K562 (cell line): ENCODE results near the gene COL6A1. TPM values are rescaled to one million over a fixed set of nuclear protein-coding genes. Genes with fewer than 3 reads are reported as not detected.

Experiments
- ATAC-seq: fragments of 200-7000 bp; cut with Tn5 transposase; 3 replicates; pipeline ENCODE4 v1.9.1; 2020; ENCODE audit warnings: moderate library complexity
- BruUV-seq: library from RNA; stranded (reverse); fragments of 400-500 nt; replicated peaks from 2 replicates; lab custom pipeline; 2021; lab: Mats Ljungman, UMichigan
- CTCF ChIA-PET: fragments of 300-600 bp; formaldehyde crosslinking; extraction: SDS; loops from one replicate; lab custom pipeline; 2021; ENCODE audit warnings: low intra/inter-chr PET ratio; lab: Yijun Ruan, JAX
- POLR2A ChIA-PET: fragments of 300-600, 350-650 bp; sonication (Branson Sonifier 250); formaldehyde crosslinking; extraction: SDS; loops from one replicate; lab custom pipeline; 2021; ENCODE audit warnings: antibody characterized with exemption, inconsistent platforms; lab: Yijun Ruan, JAX
- DNase-seq, 4 experiments: peaks; one replicate each; pipeline versions ENCODE4 v3.0.0 to v3.0.0-alpha.2; 2011 to 2018; ENCODE audit warnings: low spot score in 3 of 4, mixed read lengths in 3 of 4; ENCODE audit errors: extremely low read depth in 1 of 4
- FAIRE-seq: peaks from 2 replicates; lab custom pipeline; 2011; peaks lifted over from hg19 to GRCh38; lab: Jason Lieb, UNC
- H2AFZ ChIP-seq: 2 replicates; pipeline ENCODE4 v1.6.0; 2011; ENCODE audit warnings: low read depth, low read length, control low read depth, inconsistent platforms
- H3K27ac ChIP-seq: fragments of 200-600 bp; 3 replicates; pipeline ENCODE4 v1.8.0; 2011; ENCODE audit warnings: low read depth, mild to moderate bottlenecking, control low read depth, inconsistent platforms, low read length, moderate library complexity, mixed read lengths; ENCODE audit errors: extremely low read depth
- H3K27me3 ChIP-seq, 2 experiments: fragments of 300-600 bp in 1 of 2; 2 replicates in 1 of 2; 3 replicates in 1 of 2; pipeline versions ENCODE4 v1.6.0 to v1.8.0; 2011; ENCODE audit warnings: inconsistent platforms in 2 of 2, low read length in 2 of 2, mild to moderate bottlenecking in 1 of 2, mixed read lengths in 1 of 2, moderate library complexity in 1 of 2; ENCODE audit not compliant: control insufficient read depth in 2 of 2, insufficient read depth in 2 of 2
- H3K36me3 ChIP-seq: fragments of 300-600 bp; 3 replicates; pipeline ENCODE4 v1.8.0; 2011; ENCODE audit warnings: mild to moderate bottlenecking, low read length, inconsistent platforms; ENCODE audit not compliant: control insufficient read depth, insufficient read depth
- H3K4me1 ChIP-seq, 2 experiments: fragments of 200-600 bp in 1 of 2; replicated peaks in 1 of 2; 2 replicates in 1 of 2; 3 replicates in 1 of 2; pipeline versions ENCODE4 v1.5.1 to v1.8.0; 2011; ENCODE audit warnings: inconsistent platforms in 2 of 2, low read length in 2 of 2, mild to moderate bottlenecking in 1 of 2, mixed read lengths in 1 of 2, moderate library complexity in 1 of 2; ENCODE audit not compliant: control insufficient read depth in 2 of 2, insufficient read depth in 2 of 2
- H3K4me2 ChIP-seq: 2 replicates; pipeline ENCODE4 v1.6.1; 2011; ENCODE audit warnings: low read length, control low read depth, inconsistent platforms, mixed read lengths; ENCODE audit not compliant: insufficient read depth
- H3K4me3 ChIP-seq: fragments of 200-600 bp; sonication (generic), shearing (Covaris generic); 2 replicates; pipeline ENCODE4 v1.5.1; 2016; ENCODE audit warnings: control low read depth, inconsistent platforms
- H3K79me2 ChIP-seq: fragments of 200-600 bp; 3 replicates; pipeline ENCODE4 v1.8.0; 2011; ENCODE audit warnings: low read length, inconsistent platforms; ENCODE audit not compliant: control insufficient read depth, insufficient read depth
- H3K9ac ChIP-seq, 2 experiments: 2 replicates each; pipeline versions ENCODE4 v1.6.0 to v1.6.1; 2011; ENCODE audit warnings: low read depth in 2 of 2, low read length in 2 of 2, control low read depth in 1 of 2, inconsistent platforms in 1 of 2, mild to moderate bottlenecking in 1 of 2, mixed read lengths in 1 of 2; ENCODE audit not compliant: insufficient read depth in 1 of 2
- H3K9me1 ChIP-seq: one replicate; pipeline ENCODE4 v1.6.0; 2011; ENCODE audit warnings: inconsistent platforms, mild to moderate bottlenecking, low read length, moderate library complexity; ENCODE audit not compliant: control insufficient read depth, insufficient read depth
- H3K9me3 ChIP-seq: replicated peaks from 2 replicates; pipeline ENCODE4 v1.5.1; 2011; ENCODE audit warnings: low read depth, low read length, inconsistent platforms; ENCODE audit not compliant: control insufficient read depth, insufficient read depth
- H4K20me1 ChIP-seq: replicated peaks from 2 replicates; pipeline ENCODE4 v1.6.1; 2011; ENCODE audit warnings: low read length, inconsistent platforms, mixed read lengths; ENCODE audit not compliant: control insufficient read depth, insufficient read depth
- FOXK2 ChIP-seq, 2 experiments: fragments of 450-650 bp; IDR thresholded peaks in 1 of 2; conservative IDR thresholded peaks in 1 of 2; 2 replicates each; pipeline ENCODE4 v1.6.1; 2016; ENCODE audit warnings: low read depth in 2 of 2, mild to moderate bottlenecking in 1 of 2
- HMGN3 ChIP-seq: IDR thresholded peaks from 2 replicates; pipeline ENCODE4 v1.6.1; 2011; ENCODE audit warnings: borderline replicate concordance, low read depth, mild to moderate bottlenecking, mixed read lengths, low read length; ENCODE audit not compliant: insufficient read length; ENCODE audit errors: extremely low read depth
- WGBS: fragments of 100-300 bp; shearing (Covaris generic); methylation state at CpG from one replicate; pipeline ENCODE4 v1.1.6; 2016; ENCODE audit warnings: low coverage, mixed read lengths; ENCODE audit not compliant: insufficient coverage; ENCODE audit errors: missing lambda C conversion rate; 5-methylcytosine and 5-hydroxymethylcytosine counted together
- in situ Hi-C: fragments of 300-500 bp; cut with MboI; formaldehyde crosslinking; loops from 4 replicates; pipeline ENCODE4 v1.15.0; 2018; ENCODE audit warnings: inconsistent platforms, mixed read lengths
- intact Hi-C: fragments of 100-400 bp; cut with micrococcal nuclease; formaldehyde crosslinking; loops from 2 replicates; pipeline ENCODE4 v1.14.2; 2022
- polyA plus RNA-seq, 8 experiments: library from polyadenylated mRNA; depleted of rRNA in 4 of 8; stranded (reverse) in 5 of 8; unstranded in 3 of 8; fragments of >200 nt; fragmentation: Nextera tagmentation in 2 of 8; fragmentation: Illumina TruSeq in 1 of 8; extraction: Ambion mirVana in 2 of 8; extraction: Trizol in 1 of 8; gene quantifications; 2 replicates each; pipeline versions ENCODE4 v1.2.1 to v1.2.3, GENCODE V29; 2011 to 2014; ENCODE audit warnings: inconsistent platforms in 1 of 8, missing spikeins in 1 of 8
- total RNA-seq, 7 experiments: library from RNA; depleted of rRNA in 6 of 7; stranded (reverse); fragments of >200 nt in 6 of 7; fragmentation: Illumina TruSeq in 2 of 7; extraction: Trizol in 2 of 7; gene quantifications; 2 replicates each; pipeline versions ENCODE4 v1.2.1 to v1.2.3, GENCODE V29; 2011 to 2021; ENCODE audit warnings: low replicate concordance in 1 of 7

COL6A1 gene
- total and polyA plus RNA-seq, 9 of the 15 experiments (the other 6 are each of a cell fraction or from before 2014, with no cell fraction given): 0.07 to 1.3 (median 0.14) TPM; not detected in 3

- in situ Hi-C loops: no loop called here
- TF ChIP-seq FOXK2 (conservative IDR thresholded peaks at IDR 0.05 in 1 of 2, IDR thresholded peaks at IDR 0.05 in 1 of 2; ENCODE audit: low read depth in 2 of 2) (no peak), HMGN3 (peak; percentile 19)
- TF ChIP-seq, all 486 proteins: peak for 1
- H3K9me1 ChIP-seq: no peaks in the 10 kb centered on the region
- no TSS peak for BruUV-seq
- ATAC-seq (no peak), FAIRE-seq (no peak), DNase-seq (no peak)
- no peaks in the 10 kb centered on the region for H3K79me2 ChIP-seq
- peaks cover 5% of the 10 kb centered on the region for H4K20me1 ChIP-seq
- H3K36me3 ChIP-seq: no peaks in the 10 kb centered on the region
- H3K9ac ChIP-seq: peak overlapping the region in 1 of 2 experiments; percentile 12; a peak in 1 of 4 replicates
- intact Hi-C loops: no loop called here
- H3K4me1 ChIP-seq: peaks cover 8 to 27% of the 10 kb centered on the region in 2 experiments; a peak in 4 of 5 replicates
- H2AFZ ChIP-seq: no peak overlapping the region
- CTCF ChIA-PET: no interaction called here
- H3K27ac ChIP-seq: no peak overlapping the region
- 10% methylated on average over 35 of the region's 35 CpGs for WGBS
- H3K27me3 ChIP-seq: peaks cover 60 to 76% of the 10 kb centered on the region in 2 experiments
- H3K9me3 ChIP-seq: no peaks in the 10 kb centered on the region; the same call in 1 of the 2 replicates
- no peak overlapping the region for H3K4me2 ChIP-seq
- H3K4me3 ChIP-seq: no peak overlapping the region
- POLR2A ChIA-PET: interaction anchor here (1.5 kb wide), 1 partner anchor 15 kb away, joined by 3 read pairs; no protein-coding TSS in a partner anchor
Measured at GRCh38 chr21:45949928-45950739, 31.4 kb upstream of the COL6A1 start.
